Measurements from ENCODE around the gene OSGEP. TPM values are rescaled to one million over a fixed set of nuclear protein-coding genes. Genes with fewer than 3 reads are reported as not detected.

Gene OSGEP
- total RNA-seq (2021; ENCODE audit: unreplicated experiment) (26.6 TPM), Bru-seq, nascent RNA (percentile 79 among the genes with signal in this experiment), BruChase-seq, experiment 1, labeled RNA remaining after a 2-hour chase (percentile 88 among the genes with signal in this experiment), BruChase-seq, experiment 2, labeled RNA remaining after a 6-hour chase (percentile 77 among the genes with signal in this experiment)
- polyA plus RNA-seq (2012; ENCODE audit: insufficient read length): 33.9 TPM
- long read RNA-seq, transcript OSGEP-201 (11 exons, 2,002 nt): major isoform, 14 of 56 reads
- long read RNA-seq, partial matches to known transcripts: 34 of 56 reads
- long read RNA-seq, other reads (novel, unspliced or antisense): 6 of 56 reads

DNA sequence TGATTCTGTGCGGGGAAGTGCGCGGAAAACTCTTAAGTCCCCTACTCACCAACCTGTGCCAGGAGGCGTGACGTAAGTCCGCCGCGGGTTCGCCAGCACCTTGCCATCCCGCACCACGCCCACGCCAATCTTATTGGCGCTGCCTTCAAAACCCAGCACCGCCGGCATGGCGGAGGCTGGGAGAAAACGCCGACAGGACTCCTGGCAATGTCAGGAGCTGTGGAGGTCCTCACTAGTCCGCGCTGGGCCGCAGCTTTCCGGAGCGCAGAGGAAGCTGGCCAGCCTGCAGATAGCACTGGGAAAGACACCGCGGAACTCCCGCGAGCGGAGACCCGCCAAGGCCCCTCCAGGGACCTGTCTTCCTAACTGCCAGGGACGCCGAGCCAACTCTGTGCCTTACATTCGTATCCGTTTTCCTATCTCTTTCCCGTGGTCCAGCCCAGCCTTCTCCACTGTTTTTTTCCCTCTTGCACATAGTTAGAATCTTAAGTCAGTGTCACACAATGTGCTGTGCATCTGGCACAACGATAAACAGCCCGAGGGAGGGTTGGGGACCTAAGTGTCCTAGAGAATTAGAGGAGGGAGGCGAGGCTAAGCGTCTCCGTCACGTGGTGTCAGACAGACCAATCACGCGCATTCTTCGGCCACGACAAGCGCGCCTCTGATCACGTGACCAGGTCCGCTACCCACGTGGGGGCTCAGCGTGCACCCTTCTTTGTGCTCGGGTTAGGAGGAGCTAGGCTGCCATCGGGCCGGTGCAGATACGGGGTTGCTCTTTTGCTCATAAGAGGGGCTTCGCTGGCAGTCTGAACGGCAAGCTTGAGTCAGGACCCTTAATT is at the start of gene OSGEP, which contains the start of gene APEX1:
Gene OSGEP (minus strand): TSS at position 297 of the 839 bp plus-strand sequence. CDS start 129 bp downstream, at position 168.
Gene APEX1 (plus strand): TSS at position 711 of the 839 bp plus-strand sequence. CDS start 420 bp downstream, outside the sequence.
- DNase-seq (ENCODE audit: low read depth, low spot score) (peak; percentile 94), ATAC-seq (peak; percentile 90)
- intact Hi-C loops (cut with micrococcal nuclease; ENCODE audit: unreplicated experiment): no loop called here
- TF ChIP-seq REST (IDR thresholded peaks at IDR 0.05; ENCODE audit: insufficient read depth in 1 of 2, low read depth in 2 of 2, low read length in 1 of 2) (no peak), POLR2AphosphoS5 (IDR thresholded peaks at IDR 0.05; ENCODE audit: low read depth, low read length) (peak; percentile 29), TCF7L2 (IDR thresholded peaks at IDR 0.05; ENCODE audit: low read depth, low read length) (peak; percentile 77)
- H3K27ac ChIP-seq (ENCODE audit: low read length): peak within 1 kb of the TSS; percentile 97
- peak within 1 kb of the TSS; percentile 86 to 93 for H3K4me3 ChIP-seq (ENCODE audit: low read depth in 2 of 2, low read length in 2 of 2)
- H3K9me3 ChIP-seq (ENCODE audit: control insufficient read depth, insufficient read depth, low read depth, low read length): no peaks in the 10 kb centered on the region
- BruUV-seq (replicated peaks): no TSS peak
- H3K36me3 ChIP-seq (ENCODE audit: control insufficient read depth, insufficient read depth, low read length): peaks cover 18% of the 10 kb centered on the region
- CTCF ChIA-PET: interaction anchor here (0.6 kb wide), 1 partner anchor 86 kb away, joined by 5 read pairs; no protein-coding TSS in a partner anchor
- no peaks in the 10 kb centered on the region for H3K27me3 ChIP-seq (ENCODE audit: control insufficient read depth, insufficient read depth, low read length)
- POLR2A ChIA-PET: interaction anchor here (0.6 to 1.4 kb wide), 3 partner anchors 8 to 171 kb away, joined by 3 to 32 read pairs (median 4); partner anchors contain the start of gene PARP2
- peaks cover 28% of the 10 kb centered on the region for H3K4me1 ChIP-seq (ENCODE audit: control insufficient read depth, insufficient read depth, low read length)
- in situ Hi-C loops (cut with HindIII; ENCODE audit: low pct_unique_long_range_greater_than_20kb, low sequenced_read_pairs): no loop called here

DNA sequence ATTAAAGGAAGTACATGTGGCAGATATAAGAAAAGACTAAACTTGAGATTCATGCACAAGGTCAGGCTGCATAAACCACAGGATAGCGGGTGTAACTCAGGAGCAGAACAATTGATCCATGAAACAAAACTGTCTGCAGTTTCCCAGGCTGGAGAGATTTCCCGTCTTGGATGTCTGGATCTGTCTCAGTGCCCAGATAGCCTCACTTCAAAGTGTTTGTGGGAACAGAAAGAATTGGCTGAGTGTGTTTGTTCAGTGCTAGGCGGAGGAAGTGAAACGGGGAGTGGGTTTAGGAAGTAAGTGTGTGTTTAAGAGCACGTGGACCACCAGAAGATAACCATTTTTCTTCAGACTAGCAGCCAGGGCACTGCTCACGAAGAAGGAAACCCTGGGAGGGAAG is 49.3 kb upstream of the OSGEP start:
- POLR2A ChIA-PET: no interaction called here
- no TSS peak for BruUV-seq (replicated peaks)
- Histone ChIP-seq H3K27me3 (ENCODE audit: control insufficient read depth, insufficient read depth, low read length) (no peaks in the 10 kb centered on the region), H3K4me1 (ENCODE audit: control insufficient read depth, insufficient read depth, low read length) (no peaks in the 10 kb centered on the region; the same call in 1 of the 2 replicates), H3K27ac (ENCODE audit: low read length) (no peak overlapping the region), H3K9me3 (ENCODE audit: control insufficient read depth, insufficient read depth, low read depth, low read length) (no peaks in the 10 kb centered on the region), H3K36me3 (ENCODE audit: control insufficient read depth, insufficient read depth, low read length) (no peaks in the 10 kb centered on the region), H3K4me3 (ENCODE audit: low read depth in 2 of 2, low read length in 2 of 2) (no peak overlapping the region)
- in situ Hi-C loops (cut with HindIII; ENCODE audit: low pct_unique_long_range_greater_than_20kb, low sequenced_read_pairs): no loop called here
- intact Hi-C loops (cut with micrococcal nuclease; ENCODE audit: unreplicated experiment): no loop called here
- TF ChIP-seq SIN3A (IDR thresholded peaks at IDR 0.05; ENCODE audit: borderline replicate concordance, insufficient read depth, low read depth, low read length) (no peak), POLR2AphosphoS5 (IDR thresholded peaks at IDR 0.05; ENCODE audit: low read depth, low read length) (no peak), TCF7L2 (IDR thresholded peaks at IDR 0.05; ENCODE audit: low read depth, low read length) (no peak), CTCF (IDR thresholded peaks at IDR 0.05) (no peak), REST (IDR thresholded peaks at IDR 0.05; ENCODE audit: insufficient read depth in 1 of 2, low read depth in 2 of 2, low read length in 1 of 2) (no peak)
- DNase-seq (ENCODE audit: low read depth, low spot score): no peak
- CTCF ChIA-PET: no interaction called here
- ATAC-seq: no peak

All from Panc1 (cell line).